ENCODE results near the gene RAB8B. TPM values are rescaled to one million over a fixed set of nuclear protein-coding genes. Genes with fewer than 3 reads are reported as not detected.

RAB8B gene
- total RNA-seq, 1 experiment from 2014 or later = 17.6 TPM

- no peaks in the 10 kb centered on the region for H3K27me3 ChIP-seq (ENCODE audit: control insufficient read depth, insufficient read depth, low read length)
- peak overlapping the region; percentile 67 to 78 for H3K4me3 ChIP-seq (ENCODE audit: low read depth in 2 of 2, low read length in 2 of 2)
- ChIA-PET POLR2A (interaction anchor here (0.6 kb wide), 1 partner anchor 136 kb away, joined by 3 read pairs; no protein-coding TSS in a partner anchor), CTCF (interaction anchor here (0.5 kb wide), 1 partner anchor 11 kb away, joined by 3 read pairs; no protein-coding TSS in a partner anchor)
- no TSS peak for BruUV-seq (replicated peaks)
- DNase-seq (ENCODE audit: low read depth, low spot score) = no peak
- no peaks in the 10 kb centered on the region; the same call in 1 of the 2 replicates for H3K36me3 ChIP-seq (ENCODE audit: control insufficient read depth, insufficient read depth, low read length)
- H3K4me1 ChIP-seq (ENCODE audit: control insufficient read depth, insufficient read depth, low read length) = peaks cover 18% of the 10 kb centered on the region
- no peak for TF ChIP-seq POLR2AphosphoS5 (IDR thresholded peaks at IDR 0.05; ENCODE audit: low read depth, low read length)
- no peak for TF ChIP-seq CTCF (IDR thresholded peaks at IDR 0.05)
- in situ Hi-C loops (cut with HindIII; ENCODE audit: low pct_unique_long_range_greater_than_20kb, low sequenced_read_pairs) (no loop called here), intact Hi-C loops (cut with micrococcal nuclease; ENCODE audit: unreplicated experiment) (loop anchor here (10.0 kb wide), 1 partner anchor 216 kb away; no protein-coding TSS in a partner anchor)
- no peaks in the 10 kb centered on the region for H3K9me3 ChIP-seq (ENCODE audit: control insufficient read depth, insufficient read depth, low read depth, low read length)
- H3K27ac ChIP-seq (ENCODE audit: low read length) = peak overlapping the region; percentile 76
- no peak for ATAC-seq
These were observed 1.0 kb upstream of the RAB8B start for GRCh38 chr15:63188247-63188925.

- in situ Hi-C loops (cut with HindIII; ENCODE audit: low pct_unique_long_range_greater_than_20kb, low sequenced_read_pairs) = no loop called here
- ATAC-seq (no peak), DNase-seq (ENCODE audit: low read depth, low spot score) (no peak)
- ChIA-PET CTCF (interaction anchor here (0.6 kb wide), 1 partner anchor 11 kb away, joined by 3 read pairs; no protein-coding TSS in a partner anchor), POLR2A (no interaction called here)
- no peaks in the 10 kb centered on the region; the same call in 1 of the 2 replicates for H3K36me3 ChIP-seq (ENCODE audit: control insufficient read depth, insufficient read depth, low read length)
- H3K4me3 ChIP-seq (ENCODE audit: low read depth in 2 of 2, low read length in 2 of 2) = peak overlapping the region; percentile 67 to 71
- TSS peak; percentile 63 for BruUV-seq (replicated peaks)
- peak overlapping the region; percentile 71 for H3K27ac ChIP-seq (ENCODE audit: low read length)
- peaks cover 18% of the 10 kb centered on the region for H3K4me1 ChIP-seq (ENCODE audit: control insufficient read depth, insufficient read depth, low read length)
- TF ChIP-seq SIN3A (IDR thresholded peaks at IDR 0.05; ENCODE audit: borderline replicate concordance, insufficient read depth, low read depth, low read length) = no peak
- TF ChIP-seq CTCF (IDR thresholded peaks at IDR 0.05) = no peak
- no peak for TF ChIP-seq POLR2AphosphoS5 (IDR thresholded peaks at IDR 0.05; ENCODE audit: low read depth, low read length)
- no peak for TF ChIP-seq TCF7L2 (IDR thresholded peaks at IDR 0.05; ENCODE audit: low read depth, low read length)
- TF ChIP-seq REST (IDR thresholded peaks at IDR 0.05; ENCODE audit: insufficient read depth in 1 of 2, low read depth in 2 of 2, low read length in 1 of 2) = no peak
- H3K9me3 ChIP-seq (ENCODE audit: control insufficient read depth, insufficient read depth, low read depth, low read length) = no peaks in the 10 kb centered on the region
- intact Hi-C loops (cut with micrococcal nuclease; ENCODE audit: unreplicated experiment) = loop anchor here (10.0 kb wide), 1 partner anchor 215 kb away; no protein-coding TSS in a partner anchor
- H3K27me3 ChIP-seq (ENCODE audit: control insufficient read depth, insufficient read depth, low read length) = no peaks in the 10 kb centered on the region
These were observed 749 bp downstream of the RAB8B start for GRCh38 chr15:63189941-63190768.
